KMS-11 (cell line): ENCODE data around the gene DNAH10.

Experiments
- H2AFZ ChIP-seq: fragments of 200-600 bp; sonication (generic); 2 replicates; pipeline ENCODE4 v1.6.1; 2016; ENCODE audit warnings: antibody characterized with exemption, mixed run types, low read depth
- H3K27ac ChIP-seq: fragments of 200-600 bp; sonication (generic); 2 replicates; pipeline ENCODE4 v1.6.1; 2016; ENCODE audit warnings: mild to moderate bottlenecking, mixed run types
- H3K27me3 ChIP-seq: fragments of 200-600 bp; sonication (generic); 2 replicates; pipeline ENCODE4 v1.6.1; 2017; ENCODE audit warnings: mild to moderate bottlenecking, low read depth, mixed run types, moderate library complexity; ENCODE audit not compliant: insufficient read depth
- H3K36me3 ChIP-seq: fragments of 200-600 bp; sonication (generic); 2 replicates; pipeline ENCODE4 v1.6.1; 2017; ENCODE audit warnings: mild to moderate bottlenecking, mixed run types; ENCODE audit not compliant: insufficient read depth
- H3K4me1 ChIP-seq: fragments of 200-600 bp; sonication (generic); 2 replicates; pipeline ENCODE4 v1.6.1; 2016; ENCODE audit warnings: mild to moderate bottlenecking, low read depth, mixed run types; ENCODE audit not compliant: poor library complexity, severe bottlenecking
- H3K4me2 ChIP-seq: fragments of 200-600 bp; sonication (generic); 2 replicates; pipeline ENCODE4 v1.7.0; 2016; ENCODE audit warnings: mild to moderate bottlenecking, mixed run types
- H3K4me3 ChIP-seq: fragments of 200-600 bp; sonication (generic); IDR thresholded peaks from 2 replicates; pipeline ENCODE4 v1.6.1; 2017; ENCODE audit warnings: low read depth, low read length, mixed read lengths; ENCODE audit not compliant: insufficient read depth
- H3K79me2 ChIP-seq: fragments of 200-600 bp; sonication (generic); 2 replicates; pipeline ENCODE4 v1.6.1; 2016; ENCODE audit warnings: low read depth, mixed run types; ENCODE audit not compliant: insufficient read depth
- H3K9ac ChIP-seq: fragments of 200-600 bp; sonication (generic); 2 replicates; pipeline ENCODE4 v1.6.1; 2016; ENCODE audit warnings: mild to moderate bottlenecking, mixed run types
- H4K20me1 ChIP-seq: fragments of 200-600 bp; sonication (generic); 2 replicates; pipeline ENCODE4 v1.6.1; 2016; ENCODE audit warnings: mild to moderate bottlenecking, mixed run types; ENCODE audit not compliant: insufficient read depth
- CTCF ChIP-seq: fragments of 200-600 bp; sonication (generic); conservative IDR thresholded peaks from 2 replicates; pipeline ENCODE4 v1.6.1; 2017; ENCODE audit warnings: low read depth, mild to moderate bottlenecking, antibody characterized with exemption, low read length, moderate library complexity, mixed read lengths

The DNAH10 gene

GRCh38 chr12:123919980-123920360 lies 157.9 kb downstream of the DNAH10 start:
- no peaks in the 10 kb centered on the region for H3K4me1 ChIP-seq
- H3K4me3 ChIP-seq, result no peak overlapping the region
- H3K4me2 ChIP-seq, result no peak overlapping the region
- TF ChIP-seq CTCF, result no peak
- H3K9ac ChIP-seq, result no peak overlapping the region
- H2AFZ ChIP-seq, result no peak overlapping the region
- H3K27me3 ChIP-seq, result no peaks in the 10 kb centered on the region
- no peaks in the 10 kb centered on the region for H3K36me3 ChIP-seq
- H3K79me2 ChIP-seq, result no peaks in the 10 kb centered on the region
- H4K20me1 ChIP-seq, result no peaks in the 10 kb centered on the region
- H3K27ac ChIP-seq, result no peak overlapping the region

- Histone ChIP-seq H3K4me1 (peaks cover 7% of the 10 kb centered on the region), H3K79me2 (no peaks in the 10 kb centered on the region), H3K4me2 (no peak overlapping the region), H4K20me1 (no peaks in the 10 kb centered on the region), H3K27ac (no peak overlapping the region), H3K27me3 (no peaks in the 10 kb centered on the region), H3K4me3 (no peak overlapping the region), H3K36me3 (no peaks in the 10 kb centered on the region), H2AFZ (no peak overlapping the region), H3K9ac (no peak overlapping the region)
- no peak for TF ChIP-seq CTCF
Measured at GRCh38 chr12:123923038-123923437, 160.9 kb downstream of the DNAH10 start.

GRCh38 chr12:123923927-123924326 lies 161.8 kb downstream of the DNAH10 start:
- H3K4me3 ChIP-seq, result no peak overlapping the region
- H3K9ac ChIP-seq, result no peak overlapping the region
- H3K4me2 ChIP-seq, result no peak overlapping the region
- H2AFZ ChIP-seq, result no peak overlapping the region
- H3K4me1 ChIP-seq, result peaks cover 14% of the 10 kb centered on the region
- no peak overlapping the region for H3K27ac ChIP-seq
- no peaks in the 10 kb centered on the region for H3K36me3 ChIP-seq
- H3K27me3 ChIP-seq, result no peaks in the 10 kb centered on the region
- H3K79me2 ChIP-seq, result no peaks in the 10 kb centered on the region
- no peak for TF ChIP-seq CTCF
- H4K20me1 ChIP-seq, result no peaks in the 10 kb centered on the region

GRCh38 chr12:123924539-123924938 lies 162.4 kb downstream of the DNAH10 start:
- Histone ChIP-seq H3K9ac (no peak overlapping the region), H2AFZ (no peak overlapping the region), H3K4me3 (no peak overlapping the region), H3K36me3 (no peaks in the 10 kb centered on the region), H3K27ac (no peak overlapping the region), H3K27me3 (no peaks in the 10 kb centered on the region), H3K4me2 (no peak overlapping the region), H3K4me1 (peaks cover 21% of the 10 kb centered on the region), H3K79me2 (no peaks in the 10 kb centered on the region), H4K20me1 (no peaks in the 10 kb centered on the region)
- no peak for TF ChIP-seq CTCF
